ENCODE measurements around the gene NLRC5.
"Not testable (repeated sequence)": the region's sequence is repeated elsewhere in the genome, so short reads cannot be mapped to it uniquely, and the experiment has no call there.

Gene NLRC5

DNA sequence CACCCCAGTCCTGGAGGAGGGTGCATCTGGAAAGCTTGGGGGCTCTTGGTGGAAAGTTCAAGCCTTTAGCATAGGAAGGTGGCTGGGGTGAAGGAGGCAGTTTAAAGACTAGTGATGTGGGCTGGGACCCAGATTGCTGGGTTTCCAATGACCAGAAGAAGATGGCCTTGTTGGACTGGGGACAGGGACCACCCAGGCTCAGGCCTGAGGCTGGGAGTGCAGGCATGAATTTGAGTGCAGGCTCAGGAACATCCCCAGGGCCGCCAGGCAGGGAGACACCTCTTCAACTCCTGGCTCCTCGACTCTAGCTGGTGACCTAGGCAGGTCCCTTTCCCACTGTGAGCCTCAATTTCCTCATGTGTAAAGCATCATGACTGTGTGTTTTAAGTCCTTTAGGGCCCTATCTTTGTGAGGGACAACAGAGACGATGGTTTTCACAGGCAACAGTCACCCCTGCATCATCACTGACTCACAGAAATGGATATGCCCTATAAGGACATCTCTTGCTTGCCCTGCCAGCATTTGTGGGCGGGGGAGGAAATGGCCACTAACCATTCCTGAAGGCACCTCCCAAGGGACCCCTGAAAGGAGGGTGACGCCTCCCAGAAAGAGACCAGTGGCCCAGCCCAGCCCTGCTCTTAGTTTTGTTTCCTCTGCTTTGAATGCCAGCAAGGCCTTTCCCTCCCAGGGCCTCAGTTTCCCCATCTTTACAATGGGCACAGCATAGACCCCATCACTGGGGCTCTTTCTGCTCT, 11.1 kb downstream of the NLRC5 start:
- no peak for DNase-seq (ENCODE audit: low read depth in 1 of 2, low spot score in 1 of 2)
- in situ Hi-C loops (cut with HindIII; ENCODE audit: low pct_unique_long_range_greater_than_20kb, low sequenced_read_pairs), result no loop called here
- TF ChIP-seq JUND (IDR thresholded peaks at IDR 0.05; ENCODE audit: low read depth), result no peak

DNA sequence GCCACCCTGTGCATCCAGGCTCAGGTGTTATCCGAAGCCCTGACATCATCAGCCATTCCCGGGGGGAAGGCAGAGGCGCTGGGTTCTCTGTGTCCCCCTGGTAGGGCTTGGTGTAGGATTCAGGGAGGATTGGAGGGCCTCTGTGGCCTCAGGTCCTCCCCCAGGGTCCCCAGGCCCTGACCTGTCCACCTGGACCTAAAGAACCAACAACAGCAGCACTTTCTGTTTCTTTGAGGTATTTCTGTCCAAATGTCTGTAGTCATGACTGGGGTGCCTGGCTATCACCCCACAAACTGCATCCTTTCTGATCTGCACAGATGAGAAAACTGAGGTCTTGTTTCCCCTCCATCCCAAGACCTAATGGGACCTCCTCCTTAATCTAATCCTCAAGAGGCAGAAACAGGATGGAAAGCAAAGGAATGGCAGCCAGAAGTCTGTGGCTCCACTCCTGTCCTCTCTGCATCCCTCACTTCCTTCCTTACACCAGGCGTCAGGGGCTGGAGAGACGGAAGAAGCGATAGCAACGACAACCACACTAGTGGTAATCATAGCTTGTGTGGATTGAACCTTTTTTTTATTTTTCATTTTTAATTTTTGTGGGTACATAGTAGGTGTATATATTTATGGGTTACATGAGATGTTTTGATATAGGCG, 11.8 kb downstream of the NLRC5 start:
- in situ Hi-C loops (cut with HindIII; ENCODE audit: low pct_unique_long_range_greater_than_20kb, low sequenced_read_pairs), result no loop called here
- TF ChIP-seq JUND (IDR thresholded peaks at IDR 0.05; ENCODE audit: low read depth), result no peak
- no peak for DNase-seq (ENCODE audit: low read depth in 1 of 2, low spot score in 1 of 2)

GRCh38 chr16:57003439-57004386, 14.4 kb downstream of the NLRC5 start:
- no peak for TF ChIP-seq JUND (IDR thresholded peaks at IDR 0.05; ENCODE audit: low read depth)
- in situ Hi-C loops (cut with HindIII; ENCODE audit: low pct_unique_long_range_greater_than_20kb, low sequenced_read_pairs), result no loop called here
- DNase-seq (ENCODE audit: low read depth in 1 of 2, low spot score in 1 of 2), result no peak

- DNase-seq (ENCODE audit: low read depth in 1 of 2, low spot score in 1 of 2), result no peak
- in situ Hi-C loops (cut with HindIII; ENCODE audit: low pct_unique_long_range_greater_than_20kb, low sequenced_read_pairs), result no loop called here
- no peak for TF ChIP-seq JUND (IDR thresholded peaks at IDR 0.05; ENCODE audit: low read depth)
Observed at GRCh38 chr16:57004387-57005250, 15.3 kb downstream of the NLRC5 start.

- DNase-seq (ENCODE audit: low read depth in 1 of 2, low spot score in 1 of 2); in situ Hi-C loops (cut with HindIII; ENCODE audit: low pct_unique_long_range_greater_than_20kb, low sequenced_read_pairs): not testable (repeated sequence)
Observed at GRCh38 chr16:57005597-57005996, 16.2 kb downstream of the NLRC5 start.

- in situ Hi-C loops (cut with HindIII; ENCODE audit: low pct_unique_long_range_greater_than_20kb, low sequenced_read_pairs), result no loop called here
- no peak for DNase-seq (ENCODE audit: low read depth in 1 of 2, low spot score in 1 of 2)
- no peak for TF ChIP-seq JUND (IDR thresholded peaks at IDR 0.05; ENCODE audit: low read depth)
Observed at GRCh38 chr16:57007050-57007449, 17.7 kb downstream of the NLRC5 start.

GRCh38 chr16:57007530-57007929, 18.2 kb downstream of the NLRC5 start:
- no peak for DNase-seq (ENCODE audit: low read depth in 1 of 2, low spot score in 1 of 2)
- in situ Hi-C loops (cut with HindIII; ENCODE audit: low pct_unique_long_range_greater_than_20kb, low sequenced_read_pairs), result no loop called here

GRCh38 chr16:57008440-57008839, 19.1 kb downstream of the NLRC5 start:
- no peak for TF ChIP-seq JUND (IDR thresholded peaks at IDR 0.05; ENCODE audit: low read depth)
- no peak for DNase-seq (ENCODE audit: low read depth in 1 of 2, low spot score in 1 of 2)
- in situ Hi-C loops (cut with HindIII; ENCODE audit: low pct_unique_long_range_greater_than_20kb, low sequenced_read_pairs), result no loop called here

More at GRCh38 chr16:57007530-57007929, 18.2 kb downstream of the NLRC5 start:
- no peak for TF ChIP-seq JUND (IDR thresholded peaks at IDR 0.05; ENCODE audit: low read depth)

- in situ Hi-C loops (cut with HindIII; ENCODE audit: low pct_unique_long_range_greater_than_20kb, low sequenced_read_pairs), result no loop called here
- no peak for DNase-seq (ENCODE audit: low read depth in 1 of 2, low spot score in 1 of 2)
- TF ChIP-seq JUND (IDR thresholded peaks at IDR 0.05; ENCODE audit: low read depth), result no peak
Observed at GRCh38 chr16:57009643-57010170, 20.4 kb downstream of the NLRC5 start.

DNA sequence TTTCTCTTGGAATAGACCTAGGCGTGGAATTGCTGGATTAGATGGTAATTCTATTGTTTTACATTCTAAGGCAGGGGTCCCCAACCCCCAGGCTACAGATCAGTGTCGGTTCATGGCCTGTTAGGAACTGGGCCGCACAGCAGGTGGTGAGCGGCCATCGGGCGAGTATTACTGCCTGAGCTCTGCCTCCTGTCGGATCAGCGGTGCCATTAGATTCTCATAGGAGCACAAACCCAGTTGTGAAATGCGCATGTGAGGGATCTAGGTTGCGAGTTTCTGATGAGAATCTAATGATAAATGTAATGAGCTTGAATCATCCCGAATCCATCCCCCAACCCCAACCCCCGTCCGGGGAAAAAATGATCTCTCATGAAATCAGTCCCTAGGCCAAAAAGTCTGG, 23.0 kb downstream of the NLRC5 start:
- in situ Hi-C loops (cut with HindIII; ENCODE audit: low pct_unique_long_range_greater_than_20kb, low sequenced_read_pairs), result no loop called here
- no peak for DNase-seq (ENCODE audit: low read depth in 1 of 2, low spot score in 1 of 2)
- TF ChIP-seq JUND (IDR thresholded peaks at IDR 0.05; ENCODE audit: low read depth), result no peak

- TF ChIP-seq JUND (IDR thresholded peaks at IDR 0.05; ENCODE audit: low read depth), result no peak
- in situ Hi-C loops (cut with HindIII; ENCODE audit: low pct_unique_long_range_greater_than_20kb, low sequenced_read_pairs), result no loop called here
- DNase-seq (ENCODE audit: low read depth in 1 of 2, low spot score in 1 of 2), result no peak
Observed at GRCh38 chr16:57013229-57013628, 23.9 kb downstream of the NLRC5 start.

- in situ Hi-C loops (cut with HindIII; ENCODE audit: low pct_unique_long_range_greater_than_20kb, low sequenced_read_pairs), result no loop called here
- TF ChIP-seq JUND (IDR thresholded peaks at IDR 0.05; ENCODE audit: low read depth), result no peak
- DNase-seq (ENCODE audit: low read depth in 1 of 2, low spot score in 1 of 2), result no peak
Observed at GRCh38 chr16:57013902-57014301, 24.5 kb downstream of the NLRC5 start.
